LNCaP clone FGC (cell line): ENCODE data around the gene BABAM1.
A peak's percentile ranks its signal among the peaks of the same experiment; 100 is the strongest.

Experiments used
- DNase-seq: peaks from one replicate; pipeline ENCODE4 v3.0.0-alpha.2; 2011; ENCODE audit warnings: low read depth
- H3K4me3 ChIP-seq: 2 replicates; pipeline ENCODE4 v1.5.1; 2011; ENCODE audit warnings: mild to moderate bottlenecking, low read depth, low read length, control low read depth
- TF ChIP-seq, protein P1 (sequence below): IDR thresholded peaks from 2 replicates; pipeline ENCODE4 v1.5.1; 2012; ENCODE audit warnings: mild to moderate bottlenecking; ENCODE audit not compliant: control insufficient read depth, insufficient read depth; ENCODE audit errors: extremely low read depth

The BABAM1 gene

DNA sequence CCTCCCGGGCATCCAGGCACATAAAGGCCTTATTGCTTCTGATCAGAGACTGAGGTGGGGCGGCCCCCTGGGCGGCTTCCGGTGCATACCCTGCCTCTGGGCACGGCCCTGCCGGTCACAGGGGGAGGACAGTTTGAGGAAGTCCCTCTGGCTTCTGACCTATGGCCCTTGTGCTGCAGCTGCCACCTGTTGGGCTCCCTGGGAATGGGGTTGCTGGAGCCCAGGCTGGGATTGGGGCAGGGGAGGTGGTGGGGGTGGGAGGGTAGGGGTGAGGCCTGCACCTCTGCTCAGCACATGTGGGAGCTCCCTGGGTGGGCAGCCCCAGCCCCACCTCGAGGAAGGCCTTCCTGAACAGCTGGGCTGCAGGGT is 56.7 kb downstream of the BABAM1 start:
- TF ChIP-seq, protein P1, sequence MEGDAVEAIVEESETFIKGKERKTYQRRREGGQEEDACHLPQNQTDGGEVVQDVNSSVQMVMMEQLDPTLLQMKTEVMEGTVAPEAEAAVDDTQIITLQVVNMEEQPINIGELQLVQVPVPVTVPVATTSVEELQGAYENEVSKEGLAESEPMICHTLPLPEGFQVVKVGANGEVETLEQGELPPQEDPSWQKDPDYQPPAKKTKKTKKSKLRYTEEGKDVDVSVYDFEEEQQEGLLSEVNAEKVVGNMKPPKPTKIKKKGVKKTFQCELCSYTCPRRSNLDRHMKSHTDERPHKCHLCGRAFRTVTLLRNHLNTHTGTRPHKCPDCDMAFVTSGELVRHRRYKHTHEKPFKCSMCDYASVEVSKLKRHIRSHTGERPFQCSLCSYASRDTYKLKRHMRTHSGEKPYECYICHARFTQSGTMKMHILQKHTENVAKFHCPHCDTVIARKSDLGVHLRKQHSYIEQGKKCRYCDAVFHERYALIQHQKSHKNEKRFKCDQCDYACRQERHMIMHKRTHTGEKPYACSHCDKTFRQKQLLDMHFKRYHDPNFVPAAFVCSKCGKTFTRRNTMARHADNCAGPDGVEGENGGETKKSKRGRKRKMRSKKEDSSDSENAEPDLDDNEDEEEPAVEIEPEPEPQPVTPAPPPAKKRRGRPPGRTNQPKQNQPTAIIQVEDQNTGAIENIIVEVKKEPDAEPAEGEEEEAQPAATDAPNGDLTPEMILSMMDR: no peak
- no peak for DNase-seq
- no peak overlapping the region for H3K4me3 ChIP-seq

DNA sequence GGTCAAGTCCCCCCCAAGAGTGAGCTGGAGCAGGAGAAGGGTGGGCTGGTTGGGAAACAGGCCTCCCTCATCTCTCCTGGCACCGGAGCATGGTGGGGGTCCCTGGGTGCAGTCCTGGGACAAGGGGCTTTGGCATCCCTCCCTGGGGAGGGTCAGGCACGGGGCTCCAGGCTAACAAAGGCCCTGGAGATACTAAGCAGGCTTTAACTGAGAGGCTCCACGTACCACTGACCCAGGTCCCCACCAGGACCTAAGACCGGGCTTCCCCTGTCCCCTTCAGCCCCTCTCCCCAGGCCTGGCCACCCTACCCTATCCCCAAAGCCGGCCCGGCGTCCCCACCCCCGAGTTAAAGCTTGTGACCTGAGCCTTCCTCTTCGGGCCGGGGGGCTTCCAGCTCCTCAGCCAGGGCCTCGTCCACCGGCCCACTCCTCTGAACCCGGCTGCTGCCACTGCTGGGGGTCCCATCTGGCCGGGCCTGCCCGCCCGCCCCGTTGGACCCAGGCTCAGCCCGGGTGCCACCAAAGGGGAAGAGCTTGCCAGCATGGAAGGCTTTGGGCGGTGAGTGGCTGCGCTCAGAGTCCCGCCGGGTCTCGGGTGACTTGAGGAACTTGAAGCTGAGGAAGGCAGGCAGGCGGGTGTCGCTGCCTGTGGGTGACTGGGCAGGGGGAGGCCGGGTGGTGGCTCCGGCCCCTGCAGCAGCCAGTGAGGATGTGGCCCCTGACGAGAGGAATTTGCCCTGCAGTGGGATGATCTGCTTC is 57.3 kb downstream of the BABAM1 start:
- TF ChIP-seq, protein P1: no peak
- no peak for DNase-seq
- no peak overlapping the region for H3K4me3 ChIP-seq

DNA sequence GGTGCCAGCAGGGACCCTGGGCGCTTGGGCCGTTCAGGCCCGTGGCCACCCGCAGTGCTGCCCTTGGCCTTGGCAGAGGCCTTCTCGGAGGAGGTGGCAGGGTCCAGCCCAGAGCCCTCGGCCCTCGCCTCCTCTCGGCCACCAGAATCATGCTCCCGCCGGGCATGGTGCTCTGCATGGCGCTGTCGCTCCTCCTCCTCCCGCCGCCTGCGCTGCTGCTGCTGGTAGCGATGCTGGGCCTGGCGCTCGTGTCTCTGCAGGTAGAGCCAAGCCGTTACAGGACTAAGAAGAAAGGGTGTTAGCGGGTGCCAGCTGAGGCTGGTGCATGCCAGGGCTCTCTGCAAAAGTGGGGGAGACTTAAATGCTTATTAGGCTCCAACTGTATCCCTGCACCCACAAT is 57.9 kb downstream of the BABAM1 start:
- no peak overlapping the region for H3K4me3 ChIP-seq
- TF ChIP-seq, protein P1: no peak
- DNase-seq: no peak

DNA sequence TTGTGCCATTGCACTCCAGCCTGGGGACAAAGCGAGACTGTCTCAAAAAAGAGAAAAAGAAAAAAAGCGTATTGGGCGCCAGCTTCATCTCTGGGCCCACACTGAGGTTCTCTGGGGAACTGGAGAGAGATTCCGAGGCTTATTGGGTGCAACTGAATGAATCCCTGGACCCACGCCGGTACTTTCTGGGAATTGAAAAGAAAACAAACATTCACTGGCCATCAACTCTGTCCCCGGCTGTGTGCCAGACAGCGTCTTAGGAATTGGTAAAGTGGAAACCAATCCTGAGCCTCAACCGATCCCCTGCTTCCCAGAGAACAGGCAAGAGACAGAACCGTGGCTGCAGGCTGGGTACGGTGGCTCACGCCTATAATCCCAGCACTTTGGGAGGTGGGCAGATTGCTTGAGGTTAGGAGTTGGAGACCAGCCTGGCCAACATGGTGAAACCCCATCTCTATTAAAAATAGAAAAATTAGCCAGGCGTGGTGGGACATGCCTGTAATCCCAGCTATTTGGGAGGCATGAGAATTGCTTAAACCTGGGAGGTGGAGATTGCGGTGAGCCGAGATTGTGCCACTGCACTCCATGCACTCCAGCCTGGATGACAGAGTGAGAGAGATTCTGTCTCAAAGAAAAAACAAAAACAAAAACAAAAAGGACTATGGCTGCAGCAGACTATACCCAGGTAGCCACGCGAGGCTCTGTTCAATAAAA is 58.8 kb downstream of the BABAM1 start:
- TF ChIP-seq, protein P1: no peak
- H3K4me3 ChIP-seq: no peak overlapping the region
- no peak for DNase-seq

DNA sequence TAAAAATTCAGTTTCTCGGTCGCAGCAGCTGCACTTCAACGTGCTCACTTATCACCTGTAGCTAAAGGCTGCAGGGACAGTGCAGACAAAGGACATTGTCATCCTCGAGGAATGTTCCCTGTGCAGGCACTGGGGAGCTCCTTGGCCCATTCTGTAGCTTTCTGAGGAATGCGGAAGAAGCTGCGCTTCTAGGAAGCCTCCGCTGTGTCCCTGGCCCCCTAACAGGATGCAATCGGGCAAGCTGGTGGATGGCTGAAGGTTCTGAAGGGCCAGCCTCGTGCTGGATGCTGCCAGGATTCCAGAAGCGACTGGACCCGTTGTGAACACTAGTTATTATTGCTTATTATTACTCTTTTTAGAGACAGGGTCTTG is 59.3 kb downstream of the BABAM1 start:
- H3K4me3 ChIP-seq: no peak overlapping the region
- no peak for DNase-seq
- TF ChIP-seq, protein P1: no peak

DNA sequence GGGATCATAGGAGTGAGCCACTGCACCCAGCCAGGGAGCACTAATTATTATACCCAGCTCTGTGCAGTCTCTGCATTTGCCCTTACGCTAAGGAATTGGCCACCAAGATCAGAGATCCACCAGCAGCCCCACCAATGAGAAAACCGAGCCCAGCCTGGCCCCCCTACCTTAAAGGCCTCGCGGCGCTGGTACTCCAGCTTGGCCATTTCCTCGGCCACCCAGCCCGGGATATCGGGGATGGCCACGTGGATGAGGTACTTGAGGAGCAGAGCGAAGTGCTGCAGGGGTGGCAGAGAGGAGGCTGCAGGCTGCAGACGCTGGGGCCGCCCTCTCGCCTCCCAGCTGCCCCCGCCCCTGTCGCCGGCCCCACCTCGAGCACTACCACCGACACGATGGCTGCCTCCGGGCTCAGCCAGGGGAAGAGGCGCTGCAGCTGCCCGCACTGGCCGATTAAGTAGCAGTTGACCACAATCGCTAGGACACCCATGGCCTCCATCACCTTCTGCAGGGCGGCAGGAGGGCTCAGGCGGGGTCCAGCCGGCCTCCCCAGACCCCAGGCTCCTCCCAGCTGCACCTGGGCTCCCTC is 59.9 kb downstream of the BABAM1 start:
- peak overlapping the region; percentile 57 for H3K4me3 ChIP-seq
- no peak for DNase-seq
- TF ChIP-seq, protein P1: no peak
